Stimulated activated memory B cell treated with anti-CD40 and anti-IgM and Interleukin-4, amounts not matched to agents 10 μg/mL and 1 μg/mL and 100 μg/mL, for 72 hours (primary cell): ENCODE measurements around the gene CPA4.

ENCODE experiments used
- ATAC-seq: fragments of 150-1000 bp; cut with Tn5 transposase; 2 replicates; pipeline ENCODE4 v1.10.0; 2021
- H3K27ac Mint-ChIP-seq: one replicate; pipeline ENCODE4 v1.8.0; 2022; ENCODE audit warnings: mild to moderate bottlenecking, mixed read lengths
- H3K27me3 Mint-ChIP-seq: one replicate; pipeline ENCODE4 v1.8.0; 2022; ENCODE audit warnings: mixed read lengths
- H3K36me3 Mint-ChIP-seq: one replicate; pipeline ENCODE4 v1.8.0; 2022; ENCODE audit warnings: mixed read lengths
- H3K4me1 Mint-ChIP-seq: one replicate; pipeline ENCODE4 v1.8.0; 2022; ENCODE audit warnings: mixed read lengths
- H3K4me3 Mint-ChIP-seq: one replicate; pipeline ENCODE4 v1.8.0; 2022; ENCODE audit warnings: mild to moderate bottlenecking, moderate library complexity, mixed read lengths
- H3K9me3 Mint-ChIP-seq: one replicate; pipeline ENCODE4 v1.8.0; 2022; ENCODE audit warnings: mixed read lengths

The CPA4 gene

GRCh38 chr7:130356876-130357611 lies 64.1 kb downstream of the CPA4 start:
- H3K27ac Mint-ChIP-seq, result no peak overlapping the region
- peaks cover 13% of the 10 kb centered on the region for H3K9me3 Mint-ChIP-seq
- H3K36me3 Mint-ChIP-seq, result no peaks in the 10 kb centered on the region
- no peak overlapping the region for H3K4me3 Mint-ChIP-seq
- no peaks in the 10 kb centered on the region for H3K4me1 Mint-ChIP-seq
- peaks cover 9% of the 10 kb centered on the region for H3K27me3 Mint-ChIP-seq
- no peak for ATAC-seq

- ATAC-seq, result no peak
- H3K4me3 Mint-ChIP-seq, result no peak overlapping the region
Observed at GRCh38 chr7:130358471-130358870, 65.5 kb downstream of the CPA4 start.

GRCh38 chr7:130359276-130359857 lies 66.4 kb downstream of the CPA4 start:
- Mint-ChIP-seq H3K9me3 (peaks cover 13% of the 10 kb centered on the region), H3K27me3 (peaks cover 23% of the 10 kb centered on the region), H3K36me3 (no peaks in the 10 kb centered on the region), H3K4me1 (no peaks in the 10 kb centered on the region), H3K27ac (no peak overlapping the region), H3K4me3 (no peak overlapping the region)
- no peak for ATAC-seq

More at GRCh38 chr7:130358471-130358870, 65.5 kb downstream of the CPA4 start:
- Mint-ChIP-seq H3K4me1 (no peaks in the 10 kb centered on the region), H3K9me3 (peaks cover 13% of the 10 kb centered on the region), H3K27me3 (peaks cover 20% of the 10 kb centered on the region), H3K27ac (no peak overlapping the region), H3K36me3 (no peaks in the 10 kb centered on the region)

GRCh38 chr7:130360518-130360917 lies 67.6 kb downstream of the CPA4 start:
- no peaks in the 10 kb centered on the region for H3K36me3 Mint-ChIP-seq
- no peak overlapping the region for H3K27ac Mint-ChIP-seq
- no peak overlapping the region for H3K4me3 Mint-ChIP-seq
- H3K9me3 Mint-ChIP-seq, result peaks cover 13% of the 10 kb centered on the region
- ATAC-seq, result no peak
- H3K27me3 Mint-ChIP-seq, result peaks cover 23% of the 10 kb centered on the region
- no peaks in the 10 kb centered on the region for H3K4me1 Mint-ChIP-seq

GRCh38 chr7:130361681-130362080 lies 68.7 kb downstream of the CPA4 start:
- Mint-ChIP-seq H3K36me3 (no peaks in the 10 kb centered on the region), H3K27ac (no peak overlapping the region), H3K27me3 (peaks cover 23% of the 10 kb centered on the region), H3K4me3 (no peak overlapping the region), H3K4me1 (no peaks in the 10 kb centered on the region), H3K9me3 (peaks cover 13% of the 10 kb centered on the region)
- no peak for ATAC-seq

- Mint-ChIP-seq H3K4me3 (no peak overlapping the region), H3K36me3 (no peaks in the 10 kb centered on the region), H3K27ac (no peak overlapping the region), H3K9me3 (peaks cover 13% of the 10 kb centered on the region), H3K4me1 (no peaks in the 10 kb centered on the region), H3K27me3 (peaks cover 23% of the 10 kb centered on the region)
- ATAC-seq, result no peak
Observed at GRCh38 chr7:130362251-130362816, 69.4 kb downstream of the CPA4 start.

- no peaks in the 10 kb centered on the region for H3K36me3 Mint-ChIP-seq
- H3K9me3 Mint-ChIP-seq, result peaks cover 13% of the 10 kb centered on the region
- peak; percentile 44 for ATAC-seq
- no peak overlapping the region for H3K4me3 Mint-ChIP-seq
- H3K27me3 Mint-ChIP-seq, result peaks cover 23% of the 10 kb centered on the region
- no peak overlapping the region for H3K27ac Mint-ChIP-seq
- H3K4me1 Mint-ChIP-seq, result no peaks in the 10 kb centered on the region
Observed at GRCh38 chr7:130363026-130363847, 70.3 kb downstream of the CPA4 start.

- peaks cover 7% of the 10 kb centered on the region for H3K9me3 Mint-ChIP-seq
- no peak overlapping the region for H3K4me3 Mint-ChIP-seq
- H3K27me3 Mint-ChIP-seq, result peaks cover 23% of the 10 kb centered on the region
- H3K4me1 Mint-ChIP-seq, result no peaks in the 10 kb centered on the region
- no peak for ATAC-seq
- H3K36me3 Mint-ChIP-seq, result no peaks in the 10 kb centered on the region
- no peak overlapping the region for H3K27ac Mint-ChIP-seq
Observed at GRCh38 chr7:130364451-130364850, 71.5 kb downstream of the CPA4 start.

- ATAC-seq, result no peak
- no peaks in the 10 kb centered on the region for H3K36me3 Mint-ChIP-seq
- H3K4me1 Mint-ChIP-seq, result no peaks in the 10 kb centered on the region
- no peak overlapping the region for H3K4me3 Mint-ChIP-seq
- peaks cover 4% of the 10 kb centered on the region for H3K9me3 Mint-ChIP-seq
- peaks cover 23% of the 10 kb centered on the region for H3K27me3 Mint-ChIP-seq
- H3K27ac Mint-ChIP-seq, result no peak overlapping the region
Observed at GRCh38 chr7:130365088-130365487, 72.1 kb downstream of the CPA4 start.

- H3K4me3 Mint-ChIP-seq, result no peak overlapping the region
- ATAC-seq, result no peak
- H3K4me1 Mint-ChIP-seq, result no peaks in the 10 kb centered on the region
- H3K27ac Mint-ChIP-seq, result no peak overlapping the region
- H3K36me3 Mint-ChIP-seq, result no peaks in the 10 kb centered on the region
- no peaks in the 10 kb centered on the region for H3K9me3 Mint-ChIP-seq
- peaks cover 23% of the 10 kb centered on the region for H3K27me3 Mint-ChIP-seq
Observed at GRCh38 chr7:130365511-130366441, 72.8 kb downstream of the CPA4 start.

GRCh38 chr7:130366564-130366963 lies 73.6 kb downstream of the CPA4 start:
- no peak for ATAC-seq
- Mint-ChIP-seq H3K4me3 (no peak overlapping the region), H3K27ac (no peak overlapping the region), H3K36me3 (no peaks in the 10 kb centered on the region), H3K27me3 (peaks cover 23% of the 10 kb centered on the region), H3K9me3 (no peaks in the 10 kb centered on the region), H3K4me1 (no peaks in the 10 kb centered on the region)

GRCh38 chr7:130367088-130367755 lies 74.3 kb downstream of the CPA4 start:
- no peak overlapping the region for H3K27ac Mint-ChIP-seq
- H3K4me3 Mint-ChIP-seq, result no peak overlapping the region
- H3K36me3 Mint-ChIP-seq, result no peaks in the 10 kb centered on the region
- peaks cover 23% of the 10 kb centered on the region for H3K27me3 Mint-ChIP-seq
- H3K4me1 Mint-ChIP-seq, result no peaks in the 10 kb centered on the region
- no peaks in the 10 kb centered on the region for H3K9me3 Mint-ChIP-seq
- ATAC-seq, result no peak

GRCh38 chr7:130367836-130368746 lies 75.1 kb downstream of the CPA4 start:
- no peaks in the 10 kb centered on the region for H3K36me3 Mint-ChIP-seq
- no peaks in the 10 kb centered on the region for H3K4me1 Mint-ChIP-seq
- H3K4me3 Mint-ChIP-seq, result no peak overlapping the region
- peaks cover 23% of the 10 kb centered on the region for H3K27me3 Mint-ChIP-seq
- H3K27ac Mint-ChIP-seq, result no peak overlapping the region
- ATAC-seq, result no peak
- H3K9me3 Mint-ChIP-seq, result no peaks in the 10 kb centered on the region
